Ramos (cell line): ENCODE measurements around the gene CFAP97.
"Not testable (repeated sequence)": the region's sequence is repeated elsewhere in the genome, so short reads cannot be mapped to it uniquely, and the experiment has no call there.

Experiments
- in situ Hi-C: fragments of 300-500 bp; cut with MboI; formaldehyde crosslinking; loops from one replicate; pipeline ENCODE4 v1.14.3; 2022; ENCODE audit warnings: low sequenced_read_pairs; ENCODE audit not compliant: unreplicated experiment

CFAP97 gene

DNA sequence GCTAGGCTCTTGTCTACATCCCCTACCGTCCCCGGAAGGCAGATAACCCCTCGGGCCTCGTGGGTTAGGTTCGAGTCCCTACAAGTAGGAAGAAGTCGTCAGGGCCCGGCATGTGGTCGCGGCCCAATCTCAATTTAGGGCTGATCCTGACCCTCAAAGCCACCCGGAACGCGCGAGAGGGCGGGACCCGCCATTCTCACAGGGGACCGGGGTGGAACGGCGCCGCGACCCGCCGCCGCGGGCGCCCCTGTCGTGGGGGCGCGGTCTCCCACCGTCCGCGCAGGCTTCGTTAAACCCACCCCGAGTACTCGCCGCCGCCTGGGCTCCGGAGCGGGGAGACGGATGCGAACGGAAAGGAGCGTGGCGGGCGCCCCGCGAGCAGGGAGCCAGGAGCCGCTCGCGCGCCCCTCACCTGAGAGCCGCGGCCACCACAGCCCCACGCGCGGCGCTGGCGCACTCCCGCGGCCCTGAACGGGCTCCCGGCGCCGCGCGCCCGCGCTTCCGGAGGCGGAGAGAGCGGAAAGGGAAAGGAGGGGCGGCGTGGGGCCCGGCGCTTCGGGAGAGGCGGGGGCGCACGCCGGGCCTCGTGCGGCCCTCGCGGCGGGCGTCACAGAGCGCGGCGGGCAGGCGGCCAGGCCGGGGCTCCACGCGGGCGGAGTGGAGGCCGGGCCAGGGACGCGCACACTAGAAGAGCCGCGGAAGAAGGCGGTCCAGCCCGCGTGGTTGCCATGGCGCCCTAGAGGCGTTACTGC, at the start of gene CFAP97:
Gene CFAP97, minus strand, starts transcription at position 515 of the 752 bp plus-strand sequence. CDS start 12,804 bp downstream, outside the sequence.
- in situ Hi-C loops, result loop anchor here (10.0 kb wide), 1 partner anchor 381 kb away; no protein-coding TSS in a partner anchor

DNA sequence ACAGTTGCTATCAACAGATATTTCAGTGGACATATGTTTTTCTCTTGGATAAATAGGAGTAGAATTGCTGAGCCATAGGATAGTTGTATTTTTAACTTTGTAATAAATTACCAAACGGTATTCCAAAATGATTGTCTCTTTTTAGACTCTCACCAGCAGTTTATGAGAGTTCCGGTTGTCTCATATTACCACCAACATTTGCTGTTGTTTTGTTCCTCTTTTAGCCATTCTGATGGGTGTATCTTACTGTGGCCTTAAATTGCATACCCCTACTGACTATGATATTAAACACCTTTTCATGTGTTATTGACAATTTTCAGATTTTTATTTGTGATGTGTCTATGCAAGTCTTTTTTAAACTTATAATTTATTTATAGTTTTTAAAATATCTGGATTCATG, 45.3 kb upstream of the CFAP97 start:
- in situ Hi-C loops, result no loop called here

DNA sequence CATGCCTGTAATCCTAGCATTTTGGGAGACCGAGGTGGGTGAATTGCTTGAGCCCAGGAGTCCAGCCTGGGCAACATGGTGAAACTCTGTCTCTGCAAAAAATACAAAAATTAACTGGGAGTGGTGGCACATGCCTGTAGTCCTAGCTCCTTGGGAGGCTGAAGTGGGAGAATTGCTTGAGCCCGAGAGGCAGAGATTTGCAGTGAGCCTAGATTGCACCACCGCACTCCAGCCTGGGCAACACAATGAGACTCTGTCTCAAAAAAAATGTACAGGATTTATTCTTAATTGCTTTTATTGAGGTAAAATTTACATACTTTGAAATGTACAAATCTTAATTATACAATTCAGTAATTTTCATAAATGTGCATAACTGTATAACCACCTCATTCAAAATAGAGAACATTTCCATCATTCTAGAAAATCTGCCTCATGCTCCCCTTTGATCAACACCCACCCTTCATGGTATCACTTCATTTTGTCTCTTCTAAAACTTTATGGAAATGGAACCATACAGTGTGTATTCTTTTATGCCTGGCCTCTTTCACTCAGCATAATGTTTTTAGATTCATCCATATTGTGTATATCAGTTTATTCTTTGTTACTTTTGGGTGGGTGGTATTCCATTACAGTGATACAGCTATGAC, 44.7 kb upstream of the CFAP97 start:
- in situ Hi-C loops, result no loop called here

DNA sequence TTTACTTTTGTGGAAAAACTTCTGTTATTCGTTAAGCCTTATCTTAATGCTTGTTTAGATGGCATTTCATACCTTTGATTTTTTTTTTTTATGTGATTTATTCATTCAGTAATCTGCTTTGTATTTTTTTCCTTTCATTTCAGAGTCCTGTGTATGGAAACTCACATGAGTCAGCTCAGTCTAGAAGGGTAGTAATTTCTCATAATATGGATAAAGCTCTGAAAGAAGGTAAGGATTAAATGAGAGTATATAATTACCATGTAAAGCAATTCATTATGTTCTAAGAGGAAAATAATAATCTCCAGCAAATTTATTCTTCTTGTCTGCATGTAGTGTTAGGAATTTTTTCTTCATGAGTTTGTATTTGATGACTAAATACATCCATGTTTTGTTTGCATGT, 43.4 kb upstream of the CFAP97 start:
- in situ Hi-C loops, result no loop called here

DNA sequence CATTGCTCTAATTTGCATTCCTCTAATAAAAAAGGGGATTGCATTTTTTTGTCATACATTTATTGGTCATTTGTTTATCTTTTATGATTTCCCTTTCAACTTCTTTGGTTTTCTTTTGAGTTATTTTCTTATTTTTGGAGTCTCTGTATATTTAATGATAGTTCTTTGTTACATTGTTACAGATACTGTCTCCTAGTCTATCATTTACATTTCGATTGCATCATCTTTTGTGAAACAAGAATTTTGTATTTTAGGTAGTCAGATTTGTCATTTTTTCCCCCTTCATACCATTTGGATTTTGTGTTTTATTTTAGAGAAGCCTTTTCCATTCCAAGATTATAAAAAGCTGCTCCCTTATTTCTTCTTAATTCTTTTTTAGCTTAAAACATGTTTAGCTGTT, 42.7 kb upstream of the CFAP97 start:
- in situ Hi-C loops, result no loop called here

DNA sequence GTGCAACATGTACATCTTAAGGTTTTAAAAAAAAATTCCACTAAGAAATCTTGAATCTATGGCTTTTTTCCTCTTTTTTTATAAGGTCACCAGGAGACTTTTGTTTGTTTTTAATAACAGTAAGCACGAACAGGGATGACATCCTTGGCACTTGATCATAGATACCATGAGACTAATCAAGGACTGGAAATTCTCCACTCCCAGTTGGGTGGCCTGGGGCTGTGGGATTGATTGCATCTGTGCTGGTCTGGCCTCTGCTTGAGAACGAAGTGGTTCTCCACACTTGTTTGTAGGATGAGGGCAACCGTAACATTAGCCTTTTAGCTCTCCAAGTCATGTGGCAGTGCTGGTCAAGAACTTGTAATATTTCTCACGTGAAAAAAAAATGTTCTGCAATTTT, 41.0 kb upstream of the CFAP97 start:
- in situ Hi-C loops, result no loop called here

DNA sequence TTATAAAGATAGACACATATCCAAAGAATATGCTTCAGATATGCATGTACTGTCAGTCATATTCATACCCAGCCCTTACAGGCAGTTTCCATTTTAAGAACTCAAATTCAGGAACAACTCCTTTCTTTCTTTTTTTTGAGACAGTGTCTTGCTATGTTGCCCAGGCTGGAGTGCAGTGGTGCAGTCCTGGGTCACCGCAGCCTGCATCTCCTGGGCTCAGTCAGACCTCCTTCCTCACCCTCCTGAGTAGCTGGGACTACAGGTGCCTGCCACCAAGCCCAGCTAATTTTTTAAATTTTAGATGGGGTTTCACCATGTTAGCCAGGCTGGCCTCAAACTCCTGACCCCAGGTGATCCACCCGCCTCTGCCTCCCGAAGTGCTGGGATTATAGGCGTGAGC, 40.1 kb upstream of the CFAP97 start:
- in situ Hi-C loops, result no loop called here

DNA sequence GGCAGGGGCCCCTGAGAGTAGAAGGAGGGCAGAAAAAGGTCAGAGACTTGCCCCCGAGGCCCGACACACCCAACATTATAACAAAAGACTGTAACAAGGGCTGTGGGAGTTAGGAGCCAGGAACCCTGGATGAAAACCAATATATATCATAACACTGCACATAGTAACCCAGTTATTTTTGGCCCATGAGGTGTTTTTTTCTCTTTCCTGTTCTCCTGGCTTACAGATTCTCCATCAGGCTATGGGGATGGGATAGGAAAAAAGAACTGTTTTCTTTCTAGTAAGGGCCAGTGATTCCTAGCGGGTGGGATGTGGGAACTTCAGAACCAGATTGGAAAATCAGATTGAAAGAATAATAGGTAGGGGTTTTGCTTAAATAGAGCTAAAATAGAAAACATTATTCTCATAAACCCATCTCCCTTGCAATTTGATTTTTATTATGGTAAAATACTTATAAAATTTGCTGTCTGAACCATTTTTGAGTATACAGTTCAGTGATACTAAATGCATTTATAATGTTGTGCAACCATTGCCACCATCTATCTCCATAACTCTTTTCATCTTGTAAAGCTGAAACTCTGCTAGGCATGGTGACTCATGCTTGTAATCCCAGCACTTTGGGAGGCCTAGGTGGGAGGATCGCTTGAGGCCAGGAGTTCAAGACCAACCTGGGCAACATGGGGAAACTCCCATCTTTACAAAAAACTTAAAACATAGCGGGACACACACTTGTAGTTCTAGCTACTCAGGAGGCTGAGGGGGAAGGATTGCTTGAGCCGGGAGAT, 39.1 kb upstream of the CFAP97 start:
- in situ Hi-C loops, result no loop called here

DNA sequence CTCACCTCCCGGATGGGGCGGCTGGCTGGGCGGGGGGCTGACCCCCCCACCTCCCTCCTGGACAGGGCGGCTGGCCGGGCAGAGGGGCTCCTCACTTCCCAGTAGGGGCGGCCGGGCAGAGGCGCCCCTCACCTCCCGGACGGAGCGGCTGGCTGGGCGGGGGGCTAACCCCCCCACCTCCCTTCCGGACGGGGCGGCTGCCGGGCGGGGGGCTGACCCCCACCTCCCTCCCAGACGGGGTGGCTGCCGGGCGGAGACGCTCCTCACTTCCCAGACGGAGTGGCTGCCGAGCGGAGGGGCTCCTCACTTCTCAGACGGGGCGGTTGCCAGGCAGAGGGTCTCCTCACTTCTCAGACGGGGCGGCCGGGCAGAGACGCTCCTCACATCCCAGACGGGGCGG, 36.7 kb upstream of the CFAP97 start:
- in situ Hi-C loops, result not testable (repeated sequence)

DNA sequence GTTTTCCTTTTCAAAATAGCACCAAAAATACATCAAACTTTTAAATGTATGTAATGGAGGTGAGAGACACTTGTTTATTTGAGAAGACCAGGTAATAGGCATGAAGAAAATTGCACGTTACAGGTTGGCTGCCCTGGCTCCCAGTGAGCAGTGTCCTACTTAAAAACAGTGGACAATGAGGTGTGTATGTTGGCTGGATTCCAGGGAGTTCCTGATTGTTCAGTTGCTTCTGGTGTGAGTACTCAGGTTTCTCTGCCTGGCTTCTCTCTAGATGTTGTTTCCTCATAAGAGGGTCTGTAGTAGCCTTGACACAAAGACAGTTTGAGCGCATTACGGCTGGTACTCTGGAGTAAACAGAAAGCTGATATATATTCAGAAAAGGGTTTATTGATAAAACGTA, 35.0 kb upstream of the CFAP97 start:
- in situ Hi-C loops, result no loop called here

DNA sequence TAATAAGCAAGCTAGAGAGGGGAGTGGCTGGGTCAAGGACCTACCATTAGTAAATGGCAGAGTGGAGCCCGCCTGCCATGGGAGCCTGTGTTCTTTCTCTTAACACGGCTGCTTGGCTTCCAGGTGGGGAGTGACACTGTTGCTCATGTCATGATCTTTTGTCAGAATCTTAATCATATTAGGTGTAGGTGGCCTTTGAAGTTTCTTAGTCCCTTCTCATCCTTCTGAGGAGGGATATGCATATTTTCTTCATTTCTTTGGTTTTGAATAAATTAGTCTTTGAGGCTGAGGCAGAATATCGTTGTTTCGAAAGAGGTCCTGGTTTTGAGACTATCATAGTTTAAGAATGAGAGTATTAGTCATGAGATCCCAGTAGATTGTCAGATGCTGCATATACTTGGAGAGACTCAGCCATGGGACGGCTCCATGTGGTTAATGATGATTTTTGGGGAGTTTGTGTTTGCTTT, 34.4 kb upstream of the CFAP97 start:
- in situ Hi-C loops, result no loop called here

DNA sequence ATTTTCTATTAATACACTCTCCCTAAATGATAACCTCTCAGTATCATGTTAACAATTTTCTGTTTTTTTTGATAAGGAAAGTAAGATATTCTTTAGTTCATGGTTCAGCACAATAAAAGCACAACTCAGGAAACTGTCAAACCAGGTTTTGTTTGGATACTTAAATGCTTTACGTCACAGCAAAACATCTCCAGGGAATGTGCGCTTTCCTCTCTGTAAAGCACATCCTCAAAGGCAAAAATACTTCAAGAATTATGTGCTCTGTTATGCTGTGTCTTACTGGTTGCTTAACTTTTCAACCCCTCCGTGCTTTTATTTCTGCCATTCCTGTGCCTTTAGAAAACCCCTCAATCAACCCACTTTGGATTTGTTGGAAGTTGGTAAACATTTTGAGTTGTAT, 33.4 kb upstream of the CFAP97 start:
- in situ Hi-C loops, result no loop called here

DNA sequence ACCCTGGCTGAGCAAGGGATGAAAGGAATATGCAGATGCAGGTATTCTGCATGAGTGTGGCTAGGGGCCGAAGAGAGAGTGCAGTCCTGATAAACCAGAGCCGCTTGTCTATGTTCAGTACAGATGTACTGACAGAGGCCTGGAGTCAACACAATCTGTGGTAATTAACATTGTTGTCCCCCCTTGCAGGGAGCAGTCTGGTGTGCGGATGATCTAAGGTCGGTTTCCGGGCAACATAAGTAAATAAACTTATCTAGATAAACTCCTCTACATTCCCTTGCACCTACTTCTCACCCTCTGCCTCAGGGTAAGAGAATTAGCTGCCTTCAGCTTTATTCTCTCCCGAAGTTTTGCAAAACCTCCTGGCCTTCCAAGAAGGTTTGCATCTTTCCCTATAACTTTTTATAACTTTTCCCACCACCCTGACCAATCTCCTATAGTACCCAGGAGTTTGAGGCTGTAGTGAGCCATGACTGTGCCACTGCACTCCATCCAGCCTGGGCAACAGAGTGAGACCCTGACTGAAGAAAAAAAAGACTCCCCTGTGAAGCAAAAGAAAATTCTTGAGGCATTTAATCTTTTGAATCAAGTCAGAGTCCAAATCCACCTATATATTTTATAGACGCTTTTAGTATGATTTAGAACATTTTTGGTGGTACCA, 32.2 kb upstream of the CFAP97 start:
- in situ Hi-C loops, result no loop called here

DNA sequence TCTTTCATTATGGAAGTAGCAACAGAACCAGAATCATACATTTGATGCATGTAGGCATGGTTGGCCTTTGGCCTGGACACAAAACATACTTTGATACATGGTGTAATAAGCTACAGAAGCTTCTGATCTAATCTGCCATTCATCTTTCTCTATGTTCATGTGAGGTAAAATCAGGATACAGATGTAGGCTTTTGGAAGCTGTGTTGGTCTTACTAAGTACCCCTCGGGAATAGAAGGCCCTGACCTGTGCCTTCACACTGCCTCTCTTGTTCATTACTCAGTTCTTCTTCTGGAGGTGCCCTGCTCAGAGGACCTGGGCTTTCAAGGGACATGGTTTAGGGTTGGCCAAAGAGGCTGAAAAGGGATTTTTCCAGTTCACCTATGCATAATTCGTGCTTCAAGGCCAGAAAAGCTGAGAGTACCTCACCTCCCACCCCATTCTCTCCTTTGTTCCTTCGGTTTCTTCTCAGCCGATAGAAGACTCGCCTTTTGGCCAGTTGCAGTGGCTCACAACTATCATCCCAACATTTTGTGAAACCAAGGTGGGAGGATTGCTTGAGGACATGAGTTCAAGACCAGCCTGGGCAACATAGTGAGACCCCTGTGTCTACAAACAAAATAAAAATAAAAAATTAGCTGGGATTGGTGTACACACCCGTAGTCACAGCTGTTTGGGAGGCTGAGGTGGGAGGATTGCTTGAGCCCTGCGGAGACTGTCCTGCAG, 31.5 kb upstream of the CFAP97 start:
- in situ Hi-C loops, result no loop called here

DNA sequence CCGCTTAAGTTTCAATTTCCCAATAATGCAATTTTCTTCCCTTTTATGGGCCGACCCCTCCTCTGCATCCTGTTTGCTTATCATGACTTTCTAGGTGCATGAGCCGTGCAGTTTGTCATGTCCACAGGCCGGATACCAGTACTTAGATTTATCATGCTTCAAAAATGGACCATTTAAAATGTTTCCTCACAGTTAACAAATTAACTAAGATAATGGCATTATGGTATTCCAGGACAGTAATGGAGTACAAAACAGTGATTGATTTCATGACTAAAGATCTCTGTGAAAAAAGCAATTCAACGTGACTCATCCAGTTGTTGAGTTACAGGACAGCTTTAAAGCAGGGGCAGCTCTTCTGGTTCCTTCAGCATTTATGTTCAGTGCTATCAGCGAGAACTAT, 28.6 kb upstream of the CFAP97 start:
- in situ Hi-C loops, result no loop called here

DNA sequence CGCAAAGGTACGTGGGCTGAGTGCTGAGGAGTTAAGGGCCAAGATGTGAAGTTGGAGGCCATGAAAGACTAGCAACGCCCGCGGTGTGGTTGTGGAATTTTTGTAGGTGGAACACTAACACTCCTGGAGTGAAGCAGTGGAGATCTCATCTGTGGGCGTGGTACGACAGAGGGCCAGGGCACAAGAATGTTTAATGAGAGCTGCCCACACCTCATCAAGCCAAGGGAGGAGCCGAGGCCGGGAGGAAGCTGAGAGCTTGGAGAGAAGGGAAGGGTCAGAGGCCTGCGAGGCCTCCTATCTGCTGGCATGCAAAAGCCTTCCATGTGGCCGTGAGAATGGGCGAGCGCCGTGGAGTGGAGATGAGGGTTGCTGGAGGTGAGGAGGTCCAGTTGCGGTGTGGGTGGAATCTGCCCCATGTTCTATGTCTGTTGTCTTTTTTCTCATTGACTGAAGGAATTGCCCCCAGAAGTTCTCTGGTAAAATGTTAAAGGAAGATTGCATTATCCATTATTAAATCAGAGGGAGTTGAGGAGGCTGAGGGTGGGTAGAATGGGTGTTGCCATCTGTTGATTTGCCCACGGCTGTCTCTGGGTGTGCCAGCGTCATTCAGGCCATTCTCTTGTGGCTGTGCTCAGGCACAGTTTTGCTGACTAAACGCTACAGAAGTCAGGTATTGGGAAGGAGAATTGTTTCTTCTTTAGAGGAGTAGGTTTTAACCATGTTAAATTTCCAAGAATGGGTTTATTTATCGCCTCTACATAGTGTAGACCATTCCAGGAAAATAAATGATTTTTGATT, 25.4 kb upstream of the CFAP97 start:
- in situ Hi-C loops, result no loop called here

DNA sequence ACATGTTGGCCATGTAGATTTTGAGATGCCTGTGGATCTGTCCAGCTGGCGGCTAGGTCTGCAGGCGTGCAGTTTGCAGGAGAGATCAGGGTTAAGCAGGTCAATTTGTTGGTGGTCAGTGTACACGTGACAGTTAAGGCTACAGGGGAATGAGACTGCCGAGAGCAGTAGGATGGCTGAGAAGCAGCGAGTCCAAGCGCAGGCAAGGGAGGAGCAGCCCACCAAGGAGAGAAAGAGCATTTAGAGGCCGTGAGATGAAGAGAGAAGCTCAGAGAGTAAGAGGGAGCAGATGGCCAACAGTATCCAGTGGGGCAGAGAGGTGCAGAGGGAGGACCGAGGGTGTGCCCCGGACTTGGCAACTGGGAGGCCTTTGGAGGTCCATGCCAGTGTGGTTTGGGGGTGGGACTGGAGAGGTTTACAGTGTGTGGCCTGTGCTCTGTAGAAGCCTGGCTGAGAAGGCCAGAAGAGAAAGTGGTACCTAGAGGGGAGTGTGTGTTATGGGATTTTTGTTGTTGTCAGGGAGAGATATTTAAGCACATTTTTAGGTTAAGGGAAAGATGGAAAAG, 24.0 kb upstream of the CFAP97 start:
- in situ Hi-C loops, result no loop called here

DNA sequence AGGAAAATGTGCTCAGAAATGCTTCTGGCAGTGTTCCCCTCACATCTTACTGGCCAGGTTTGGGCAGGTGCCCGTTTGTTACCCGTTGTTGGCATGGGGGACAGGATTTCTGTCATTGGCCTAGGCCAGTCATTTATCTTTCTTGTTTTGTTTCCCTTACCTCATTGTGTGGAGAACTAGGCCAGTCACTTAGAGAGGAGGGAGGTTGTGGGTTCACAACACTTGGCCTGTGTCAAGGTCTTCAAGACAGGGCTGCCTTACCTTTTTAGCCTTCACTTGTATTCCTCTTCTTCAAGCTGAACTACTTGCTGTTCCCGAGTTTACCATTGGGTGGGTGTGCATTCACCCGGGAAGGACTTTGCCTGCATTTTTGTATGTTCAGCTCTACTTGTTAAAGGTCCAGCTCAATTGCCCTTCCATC, 23.3 kb upstream of the CFAP97 start:
- in situ Hi-C loops, result no loop called here

DNA sequence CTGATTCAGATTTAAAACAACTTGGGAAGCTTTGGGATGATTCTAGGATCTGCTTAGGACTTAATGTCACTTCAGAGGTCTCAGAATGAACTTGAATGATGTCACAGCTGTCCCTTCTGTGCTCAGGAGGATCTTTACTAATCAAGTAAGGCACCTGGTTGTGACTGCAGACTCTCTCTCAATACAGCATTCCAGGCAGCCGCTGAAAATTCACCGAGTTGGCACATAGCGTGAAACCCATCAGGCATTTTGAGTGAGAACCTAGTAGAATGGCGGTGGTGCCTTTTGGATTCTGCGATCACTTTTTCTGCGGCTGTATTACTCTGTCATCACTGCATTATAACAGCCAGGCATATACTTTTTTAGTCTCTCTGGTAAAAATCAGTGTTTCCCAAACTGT, 22.1 kb upstream of the CFAP97 start:
- in situ Hi-C loops, result no loop called here
